Mesothelial cell of epicardium (in vitro differentiated cells): ENCODE measurements around the gene ELL2. TPM values are rescaled to one million over a fixed set of nuclear protein-coding genes. Genes with fewer than 3 reads are reported as not detected.

ENCODE experiments used
- DNase-seq, 2 experiments: peaks; one replicate each; pipeline ENCODE4 v3.0.0; 2021; ENCODE audit warnings: low spot score in 2 of 2; ENCODE audit not compliant: unreplicated experiment in 2 of 2
- H3K27ac Mint-ChIP-seq: 2 replicates; pipeline ENCODE4 v1.8.0; 2021; ENCODE audit warnings: mixed read lengths
- H3K27me3 Mint-ChIP-seq: 2 replicates; pipeline ENCODE4 v1.8.0; 2021; ENCODE audit warnings: low read depth, mixed read lengths
- H3K36me3 Mint-ChIP-seq: 2 replicates; pipeline ENCODE4 v1.8.0; 2021; ENCODE audit warnings: mixed read lengths
- H3K4me1 Mint-ChIP-seq: 2 replicates; pipeline ENCODE4 v1.8.0; 2021; ENCODE audit warnings: mixed read lengths
- H3K4me3 Mint-ChIP-seq: 2 replicates; pipeline ENCODE4 v1.8.0; 2021; ENCODE audit warnings: mild to moderate bottlenecking, moderate library complexity, mixed read lengths
- H3K9me3 Mint-ChIP-seq: 2 replicates; pipeline ENCODE4 v1.8.0; 2021; ENCODE audit warnings: mixed read lengths
- CTCF ChIP-seq: fragments of 200-600 bp; sonication (generic); IDR thresholded peaks from one replicate; pipeline ENCODE4 v1.5.0; 2021; ENCODE audit warnings: antibody characterized with exemption; ENCODE audit not compliant: unreplicated experiment
- total RNA-seq: library from RNA; stranded (reverse); gene quantifications from 3 replicates; pipeline ENCODE4 v1.2.1, GENCODE V29; 2021

The ELL2 gene
- total RNA-seq, 1 donor from 2014 or later = 11.7 TPM

GRCh38 chr5:95843733-95844223, 117.9 kb downstream of the ELL2 start:
- H3K27me3 Mint-ChIP-seq = peaks cover 2% of the 10 kb centered on the region
- TF ChIP-seq CTCF = no peak

GRCh38 chr5:95842854-95843544, 118.7 kb downstream of the ELL2 start:
- no peak for DNase-seq
- TF ChIP-seq CTCF = no peak
- Mint-ChIP-seq H3K27ac (no peak overlapping the region), H3K4me1 (peaks cover 9% of the 10 kb centered on the region), H3K27me3 (no peaks in the 10 kb centered on the region), H3K4me3 (no peak overlapping the region), H3K9me3 (no peaks in the 10 kb centered on the region), H3K36me3 (no peaks in the 10 kb centered on the region)

More at GRCh38 chr5:95843733-95844223, 117.9 kb downstream of the ELL2 start:
- Mint-ChIP-seq H3K36me3 (no peaks in the 10 kb centered on the region), H3K9me3 (no peaks in the 10 kb centered on the region), H3K4me3 (no peak overlapping the region), H3K27ac (no peak overlapping the region), H3K4me1 (peaks cover 9% of the 10 kb centered on the region)
- DNase-seq = no peak

GRCh38 chr5:95841914-95842812, 119.5 kb downstream of the ELL2 start:
- no peak overlapping the region for H3K4me3 Mint-ChIP-seq
- H3K27ac Mint-ChIP-seq = no peak overlapping the region
- no peaks in the 10 kb centered on the region for H3K9me3 Mint-ChIP-seq
- H3K27me3 Mint-ChIP-seq = no peaks in the 10 kb centered on the region
- H3K36me3 Mint-ChIP-seq = no peaks in the 10 kb centered on the region
- no peak for TF ChIP-seq CTCF
- no peak for DNase-seq
- H3K4me1 Mint-ChIP-seq = peaks cover 9% of the 10 kb centered on the region

DNA sequence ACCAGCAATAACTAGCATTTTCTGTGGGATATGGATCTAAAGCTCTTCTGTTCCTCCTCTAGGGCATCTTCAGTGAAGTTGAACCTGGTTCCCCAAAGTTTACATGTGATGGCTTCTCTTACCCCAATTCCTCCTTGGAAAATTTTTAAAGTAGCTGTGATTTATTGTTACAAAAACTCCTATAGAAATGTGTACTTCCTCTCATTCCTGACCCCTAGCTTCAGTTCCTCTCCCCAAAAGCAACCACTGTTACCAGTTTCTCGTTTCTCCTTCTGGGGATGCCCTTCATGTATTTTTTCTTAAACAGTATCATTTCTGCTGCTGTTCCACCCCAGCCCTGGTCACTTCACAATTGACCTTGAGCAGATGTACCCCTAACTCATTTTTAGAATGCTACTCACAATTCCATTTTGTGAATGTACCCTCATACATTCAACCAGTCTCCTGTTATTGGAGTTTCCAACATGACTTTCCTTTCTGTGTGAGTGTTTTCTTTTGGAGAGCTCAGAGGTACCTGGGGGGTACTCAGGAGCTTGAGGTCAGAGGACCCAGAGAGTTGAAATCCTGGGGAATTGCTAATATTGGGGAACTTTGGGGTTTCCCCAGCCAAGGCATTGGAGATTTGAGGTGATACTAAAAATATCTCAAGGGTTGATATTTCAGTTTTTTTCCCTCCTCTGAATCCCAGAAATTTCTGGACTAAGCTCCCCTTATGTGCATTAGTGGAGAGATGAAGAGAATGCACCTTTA, 120.5 kb downstream of the ELL2 start:
- no peak for TF ChIP-seq CTCF
- Mint-ChIP-seq H3K36me3 (no peaks in the 10 kb centered on the region), H3K4me3 (no peak overlapping the region), H3K27me3 (no peaks in the 10 kb centered on the region), H3K27ac (no peak overlapping the region), H3K9me3 (no peaks in the 10 kb centered on the region), H3K4me1 (peaks cover 7% of the 10 kb centered on the region)
- no peak for DNase-seq

- H3K27me3 Mint-ChIP-seq = no peaks in the 10 kb centered on the region
- no peak for DNase-seq
- no peak overlapping the region for H3K4me3 Mint-ChIP-seq
- H3K9me3 Mint-ChIP-seq = no peaks in the 10 kb centered on the region
- H3K36me3 Mint-ChIP-seq = no peaks in the 10 kb centered on the region
- TF ChIP-seq CTCF = no peak
- H3K4me1 Mint-ChIP-seq = peaks cover 15% of the 10 kb centered on the region
- H3K27ac Mint-ChIP-seq = no peak overlapping the region
Observed at GRCh38 chr5:95839658-95840057, 122.0 kb downstream of the ELL2 start.
